PC-3 (cell line): Measurements from ENCODE around the gene SKAP1. TPM values are rescaled to one million over a fixed set of nuclear protein-coding genes. Genes with fewer than 3 reads are reported as not detected.

Experiments used
- ATAC-seq: fragments of 200-7000 bp; cut with Tn5 transposase; 2 replicates; pipeline ENCODE4 v1.9.1; 2020; ENCODE audit warnings: mild to moderate bottlenecking, moderate library complexity
- BruUV-seq: library from RNA; stranded (reverse); fragments of 400-500 nt; replicated peaks from 2 replicates; lab custom pipeline; 2021; lab: Mats Ljungman, UMichigan
- CTCF ChIA-PET: fragments of 300-600 bp; sonication (Branson Sonifier 250); formaldehyde crosslinking; loops from one replicate; lab custom pipeline; 2022; ENCODE audit warnings: antibody characterized with exemption; lab: Charles Lee
- POLR2A ChIA-PET: fragments of 300-600 bp; sonication (Branson Sonifier 250); formaldehyde crosslinking; loops from one replicate; lab custom pipeline; 2022; ENCODE audit warnings: antibody characterized with exemption; ENCODE audit not compliant: unreplicated experiment; lab: Charles Lee
- DNase-seq: peaks from one replicate; pipeline ENCODE4 v3.0.0-alpha.2; 2015
- H2AFZ ChIP-seq: fragments of 300-600 bp; sonication (generic); 2 replicates; pipeline ENCODE4 v1.6.0; 2016; ENCODE audit warnings: antibody characterized with exemption, low read length
- H3F3A ChIP-seq: fragments of 300-600 bp; sonication (generic); one replicate; pipeline ENCODE4 v1.6.0; 2017; ENCODE audit warnings: antibody characterized with exemption, low read length, control low read depth, mild to moderate bottlenecking; ENCODE audit not compliant: unreplicated experiment
- H3K27ac ChIP-seq: fragments of 300-600 bp; sonication (generic); 2 replicates; pipeline ENCODE4 v1.5.1; 2016; ENCODE audit warnings: mild to moderate bottlenecking, low read length
- H3K27me3 ChIP-seq: fragments of 300-600 bp; sonication (generic); 2 replicates; pipeline ENCODE4 v1.6.1; 2016; ENCODE audit warnings: low read length, mixed read lengths
- H3K36me3 ChIP-seq: fragments of 300-600 bp; sonication (generic); 2 replicates; pipeline ENCODE4 v1.6.1; 2016; ENCODE audit warnings: low read depth, mixed run types, low read length, mixed read lengths
- H3K4me1 ChIP-seq: fragments of 300-600 bp; sonication (generic); 2 replicates; pipeline ENCODE4 v1.5.1; 2016; ENCODE audit warnings: low read length; ENCODE audit not compliant: insufficient read depth
- H3K4me2 ChIP-seq: fragments of 300-600 bp; sonication (generic); 2 replicates; pipeline ENCODE4 v1.6.0; 2016; ENCODE audit warnings: low read length
- H3K4me3 ChIP-seq: fragments of 300-600 bp; sonication (generic); 2 replicates; pipeline ENCODE4 v1.5.1; 2016; ENCODE audit warnings: mild to moderate bottlenecking, low read length, mixed read lengths
- H3K79me2 ChIP-seq: fragments of 300-600 bp; sonication (generic); 2 replicates; pipeline ENCODE4 v1.6.1; 2017; ENCODE audit warnings: low read length, mixed read lengths
- H3K9ac ChIP-seq: fragments of 300-600 bp; sonication (generic); 2 replicates; pipeline ENCODE4 v1.6.0; 2016; ENCODE audit warnings: mild to moderate bottlenecking, low read length
- H3K9me2 ChIP-seq: fragments of 300-600 bp; sonication (generic); replicated peaks from 2 replicates; pipeline ENCODE4 v1.6.1; 2016; ENCODE audit warnings: mixed run types, low read length, mixed read lengths
- H3K9me3 ChIP-seq: fragments of 300-600 bp; sonication (generic); 2 replicates; pipeline ENCODE4 v1.6.1; 2016; ENCODE audit warnings: low read length, mixed read lengths
- H4K20me1 ChIP-seq: fragments of 300-600 bp; sonication (generic); 2 replicates; pipeline ENCODE4 v1.6.1; 2016; ENCODE audit warnings: low read length, mixed read lengths
- CTCF ChIP-seq: fragments of 300-600 bp; sonication (generic); conservative IDR thresholded peaks from 2 replicates; pipeline ENCODE4 v1.5.1; 2017; ENCODE audit warnings: antibody characterized with exemption, low read depth, mild to moderate bottlenecking, low read length
- EZH2 ChIP-seq: fragments of 300-600 bp; sonication (generic); IDR thresholded peaks from one replicate; pipeline ENCODE4 v1.6.1; 2017; ENCODE audit warnings: antibody characterized with exemption, mild to moderate bottlenecking, low read length; ENCODE audit not compliant: unreplicated experiment
- EZH2phosphoT487 ChIP-seq: fragments of 300-600 bp; sonication (generic); IDR thresholded peaks from 2 replicates; pipeline ENCODE4 v1.6.1; 2018; ENCODE audit warnings: mild to moderate bottlenecking, antibody characterized with exemption, low read length, borderline replicate concordance
- intact Hi-C: fragments of 100-400 bp; cut with micrococcal nuclease; formaldehyde crosslinking; loops from 2 replicates; pipeline ENCODE4 v1.9.0; 2023
- total RNA-seq: library from RNA; depleted of rRNA; stranded (reverse); fragments of >200 nt; gene quantifications from 2 replicates; pipeline ENCODE4 v1.2.3, GENCODE V29; 2014

SKAP1 gene
- total RNA-seq, 1 experiment from 2014 or later = not detected

- H3K9ac ChIP-seq = no peak overlapping the region
- CTCF ChIA-PET = no interaction called here
These were observed 51.8 kb downstream of the SKAP1 start for GRCh38 chr17:48378238-48378637.

DNA sequence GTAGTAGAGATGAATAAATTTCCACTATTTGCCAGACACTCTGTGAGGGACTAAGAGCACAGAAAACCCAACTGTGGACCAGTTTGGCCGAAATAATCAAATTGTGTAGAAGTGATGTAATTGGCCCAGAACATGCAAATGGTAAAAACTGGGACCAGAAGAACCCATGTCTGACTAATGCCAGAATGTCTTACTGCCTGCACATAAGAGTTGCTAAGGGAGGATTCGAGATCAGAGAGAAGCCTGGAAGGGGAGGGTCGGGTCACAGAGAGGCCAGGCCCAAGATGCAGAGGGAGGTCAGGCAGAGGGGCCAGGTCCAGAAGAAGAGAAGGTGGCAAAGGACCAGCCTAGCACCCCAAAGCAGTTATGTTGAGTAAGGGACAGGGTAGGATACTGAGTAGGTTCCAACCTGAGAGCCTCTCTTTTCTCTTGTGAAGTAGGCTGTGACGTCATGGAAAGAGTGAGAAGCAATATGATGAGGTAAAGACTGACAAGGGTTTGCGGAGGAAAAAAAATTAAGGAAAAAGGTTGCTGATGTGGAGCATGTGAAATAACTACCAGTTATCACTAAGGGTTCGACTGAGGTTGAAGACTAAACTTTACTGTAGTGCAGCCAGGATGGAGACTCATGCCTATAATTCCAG is 53.2 kb downstream of the SKAP1 start:
- CTCF ChIA-PET = no interaction called here
- H3K4me3 ChIP-seq = no peak overlapping the region
- no peaks in the 10 kb centered on the region for H3K9me3 ChIP-seq
- H3F3A ChIP-seq = no peaks in the 10 kb centered on the region
- no peak overlapping the region for H2AFZ ChIP-seq
- no peaks in the 10 kb centered on the region; the same call in 1 of the 2 replicates for H3K9me2 ChIP-seq
- H4K20me1 ChIP-seq = no peaks in the 10 kb centered on the region
- intact Hi-C loops = no loop called here
- H3K27me3 ChIP-seq = no peaks in the 10 kb centered on the region
- POLR2A ChIA-PET = no interaction called here
- ATAC-seq (no peak), DNase-seq (no peak)
- H3K79me2 ChIP-seq = no peaks in the 10 kb centered on the region
- no peak overlapping the region for H3K9ac ChIP-seq
- TF ChIP-seq EZH2 = no peak
- no peak for TF ChIP-seq CTCF
- no peak for TF ChIP-seq EZH2phosphoT487
- no peaks in the 10 kb centered on the region for H3K4me1 ChIP-seq
- no peak overlapping the region for H3K4me2 ChIP-seq
- H3K27ac ChIP-seq = no peak overlapping the region
- no peaks in the 10 kb centered on the region for H3K36me3 ChIP-seq
- no TSS peak for BruUV-seq

More at GRCh38 chr17:48378238-48378637, 51.8 kb downstream of the SKAP1 start:
- H2AFZ ChIP-seq = no peak overlapping the region
- no peak for TF ChIP-seq EZH2
- no peak for TF ChIP-seq EZH2phosphoT487
- TF ChIP-seq CTCF = no peak
- H3K4me2 ChIP-seq = no peak overlapping the region
- no peaks in the 10 kb centered on the region for H3K9me3 ChIP-seq
- no TSS peak for BruUV-seq
- no peak for ATAC-seq
- H3K27me3 ChIP-seq = no peaks in the 10 kb centered on the region
- DNase-seq = no peak
- no peaks in the 10 kb centered on the region for H3K4me1 ChIP-seq
- intact Hi-C loops = no loop called here
- POLR2A ChIA-PET = no interaction called here
- H3K27ac ChIP-seq = no peak overlapping the region
- H3K9me2 ChIP-seq = no peaks in the 10 kb centered on the region; the same call in 1 of the 2 replicates
- no peaks in the 10 kb centered on the region for H3K79me2 ChIP-seq
- H3F3A ChIP-seq = no peaks in the 10 kb centered on the region
- no peaks in the 10 kb centered on the region for H4K20me1 ChIP-seq
- H3K4me3 ChIP-seq = no peak overlapping the region
- no peaks in the 10 kb centered on the region for H3K36me3 ChIP-seq

GRCh38 chr17:48375356-48375755 is 54.7 kb downstream of the SKAP1 start:
- DNase-seq = no peak
- Histone ChIP-seq H3F3A (no peaks in the 10 kb centered on the region), H4K20me1 (no peaks in the 10 kb centered on the region), H3K4me2 (no peak overlapping the region), H3K27me3 (no peaks in the 10 kb centered on the region), H3K9me2 (no peaks in the 10 kb centered on the region), H3K4me3 (no peak overlapping the region), H3K9me3 (no peaks in the 10 kb centered on the region), H3K36me3 (no peaks in the 10 kb centered on the region), H3K79me2 (no peaks in the 10 kb centered on the region), H3K4me1 (no peaks in the 10 kb centered on the region), H3K27ac (no peak overlapping the region), H3K9ac (no peak overlapping the region), H2AFZ (no peak overlapping the region)
- BruUV-seq = no TSS peak
- no peak for TF ChIP-seq EZH2phosphoT487
- TF ChIP-seq CTCF = no peak
- TF ChIP-seq EZH2 = no peak
- no peak for ATAC-seq
- ChIA-PET POLR2A (no interaction called here), CTCF (interaction anchor here (0.9 kb wide), 1 partner anchor 261 kb away, joined by 15 read pairs; no protein-coding TSS in a partner anchor)
- intact Hi-C loops = no loop called here
